Measurements from ENCODE around the gene RAD51. TPM values are rescaled to one million over a fixed set of nuclear protein-coding genes. Genes with fewer than 3 reads are reported as not detected.

RAD51 gene
- total and polyA plus RNA-seq, 2 of the 8 experiments (the other 6 are each of a cell fraction or from before 2014, with no cell fraction given): 32.2 to 42.4 TPM

- no peak overlapping the region for H3K9ac ChIP-seq (replicated peaks in 1 of 4; ENCODE audit: extremely low read depth in 1 of 4, low read depth in 3 of 4, low read length in 3 of 4)
- H3K27me3 ChIP-seq (replicated peaks in 1 of 4; ENCODE audit: control insufficient read depth in 3 of 4, extremely low read depth in 1 of 4, insufficient read depth in 3 of 4, low read length in 3 of 4): no peaks in the 10 kb centered on the region
- no peak overlapping the region for H2AFZ ChIP-seq (ENCODE audit: low read length)
- H3K23me2 ChIP-seq (ENCODE audit: low read depth, low read length): no peaks in the 10 kb centered on the region
- H4K91ac ChIP-seq (replicated peaks; ENCODE audit: insufficient read length, low read length): no peak overlapping the region
- no peak overlapping the region for H2BK12ac ChIP-seq (ENCODE audit: low read depth, low read length)
- no peak overlapping the region for H3K18ac ChIP-seq (ENCODE audit: extremely low read depth, low read length)
- no peak overlapping the region for H2BK15ac ChIP-seq (ENCODE audit: low read length)
- H2AK5ac ChIP-seq (ENCODE audit: low read depth, low read length): no peak overlapping the region
- ChIA-PET POLR2A (ENCODE audit: partially characterized antibody) (interaction anchor here (0.7 to 2.3 kb wide), 14 partner anchors 8 to 154 kb away, joined by 3 to 9 read pairs (median 4); partner anchors contain the start of genes GCHFR, RAD51 and VPS18), CTCF (ENCODE audit: partially characterized antibody) (interaction anchor here (0.6 to 4.2 kb wide), 27 partner anchors 9 to 504 kb away, joined by 3 to 22 read pairs (median 4); partner anchors contain the start of genes DLL4, RAD51 and VPS18)
- H3K14ac ChIP-seq (ENCODE audit: insufficient read length): no peak overlapping the region
- H3K27ac ChIP-seq (ENCODE audit: low read depth, low read length): peak overlapping the region; percentile 30
- H3K36me3 ChIP-seq (ENCODE audit: control insufficient read depth in 2 of 4, insufficient read depth in 4 of 4, low read length in 3 of 4): peaks cover 3 to 27% (median 20%) of the 10 kb centered on the region in 4 experiments; a peak in 6 of 8 replicates
- H3K79me2 ChIP-seq (ENCODE audit: control insufficient read depth in 1 of 2, insufficient read depth in 2 of 2, low read length in 2 of 2): no peaks in the 10 kb centered on the region
- H3K4ac ChIP-seq (replicated peaks; ENCODE audit: insufficient read length, low read depth, low read length): no peak overlapping the region
- H4K8ac ChIP-seq (ENCODE audit: extremely low read depth, insufficient read depth, low read length): no peak overlapping the region
- H4K20me1 ChIP-seq (replicated peaks in 1 of 2; ENCODE audit: control insufficient read depth in 1 of 2, insufficient read depth in 2 of 2, low read length in 2 of 2): peaks cover 0 to 1% of the 10 kb centered on the region in 2 experiments
- DNase-seq (ENCODE audit: low read depth in 1 of 2, low spot score in 2 of 2): no peak
- TF ChIP-seq RAD21 (IDR thresholded peaks at IDR 0.05 in 1 of 2, conservative IDR thresholded peaks at IDR 0.05 in 1 of 2; ENCODE audit: low read depth in 2 of 2, low read length in 2 of 2) (peak; percentile 32 to 50; a peak in 3 of 4 replicates), BACH1 (IDR thresholded peaks at IDR 0.05; ENCODE audit: low read length) (no peak), CTCF (IDR thresholded peaks at IDR 0.05; ENCODE audit: control extremely low read depth in 1 of 3, insufficient read depth in 1 of 3, low read depth in 1 of 3, low read length in 3 of 3) (peak; percentile 6 to 61 (median 37)), BRCA1 (IDR thresholded peaks at IDR 0.05; ENCODE audit: low read depth, low read length) (no peak)
- H3K4me2 ChIP-seq (ENCODE audit: insufficient read depth in 1 of 2, low read depth in 2 of 2, low read length in 2 of 2): peak overlapping the region; percentile 23 to 31; a peak in 1 of 4 replicates
- no peak for FAIRE-seq
- no peak overlapping the region for H4K5ac ChIP-seq (ENCODE audit: insufficient read length, low read depth, low read length)
- H3K56ac ChIP-seq (replicated peaks; ENCODE audit: insufficient read length, low read depth, low read length): no peak overlapping the region
- H3K23ac ChIP-seq (ENCODE audit: insufficient read length): no peak overlapping the region
- no peak overlapping the region for H2BK120ac ChIP-seq (replicated peaks; ENCODE audit: low read depth, low read length)
- H2BK20ac ChIP-seq (ENCODE audit: low read length): no peak overlapping the region
- H3K4me1 ChIP-seq (replicated peaks in 1 of 4; ENCODE audit: control insufficient read depth in 3 of 4, insufficient read depth in 4 of 4, low read length in 3 of 4): peaks cover 12 to 20% (median 17%) of the 10 kb centered on the region in 4 experiments
- no peaks in the 10 kb centered on the region for H3K9me3 ChIP-seq (ENCODE audit: insufficient read depth in 2 of 2, low read depth in 1 of 2, low read length in 1 of 2)
- H2BK5ac ChIP-seq (ENCODE audit: low read depth, low read length): 0 out of 2 replicates have a peak overlapping the region, but pooled peaks have one; percentile 46
- no peak overlapping the region for H3K4me3 ChIP-seq (ENCODE audit: extremely low read depth in 1 of 4, insufficient read depth in 2 of 4, low read depth in 3 of 4, low read length in 4 of 4)
- 85% methylated on average over 2 of the region's 2 CpGs; no CpG with 5 or more reads in 1 of the 2 experiments for WGBS, 2 experiments (ENCODE audit: extremely low coverage in 1 of 2, insufficient coverage in 1 of 2, insufficient read length in 1 of 2, insufficient replicate concordance in 2 of 2, low coverage in 1 of 2, low lambda C conversion rate in 2 of 2, missing lambda C conversion rate in 1 of 2)
- H3K79me1 ChIP-seq (ENCODE audit: low read depth, low read length): no peaks in the 10 kb centered on the region
These were observed 44.9 kb downstream of the RAD51 start for GRCh38 chr15:40739854-40740253.
